Measurements from ENCODE around the gene STX10. TPM values are rescaled to one million over a fixed set of nuclear protein-coding genes. Genes with fewer than 3 reads are reported as not detected.
A peak's percentile ranks its signal among the peaks of the same experiment; 100 is the strongest.
"Not testable (repeated sequence)": the region's sequence is repeated elsewhere in the genome, so short reads cannot be mapped to it uniquely, and the experiment has no call there.

Gene STX10
- total RNA-seq, 1 experiment from 2014 or later = 43.6 TPM

- H3K27ac ChIP-seq (ENCODE audit: low read length); intact Hi-C loops (cut with micrococcal nuclease; ENCODE audit: unreplicated experiment); H3K4me3 ChIP-seq (ENCODE audit: low read depth in 2 of 2, low read length in 2 of 2); H3K27me3 ChIP-seq (ENCODE audit: control insufficient read depth, insufficient read depth, low read length); H3K9me3 ChIP-seq (ENCODE audit: control insufficient read depth, insufficient read depth, low read depth, low read length); DNase-seq (ENCODE audit: low read depth, low spot score); in situ Hi-C loops (cut with HindIII; ENCODE audit: low pct_unique_long_range_greater_than_20kb, low sequenced_read_pairs); CTCF ChIA-PET; H3K36me3 ChIP-seq (ENCODE audit: control insufficient read depth, insufficient read depth, low read length); BruUV-seq (replicated peaks); ATAC-seq: not testable (repeated sequence)
- H3K4me1 ChIP-seq (ENCODE audit: control insufficient read depth, insufficient read depth, low read length) = peaks cover 11% of the 10 kb centered on the region
- POLR2A ChIA-PET = interaction anchor here (0.5 kb wide), 1 partner anchor 247 kb away, joined by 6 read pairs; no protein-coding TSS in a partner anchor
Observed at GRCh38 chr19:13185763-13186657, 35.8 kb upstream of the STX10 start.

- H3K9me3 ChIP-seq (ENCODE audit: control insufficient read depth, insufficient read depth, low read depth, low read length); CTCF ChIA-PET; H3K27ac ChIP-seq (ENCODE audit: low read length); POLR2A ChIA-PET; H3K27me3 ChIP-seq (ENCODE audit: control insufficient read depth, insufficient read depth, low read length); H3K4me3 ChIP-seq (ENCODE audit: low read depth in 2 of 2, low read length in 2 of 2); H3K36me3 ChIP-seq (ENCODE audit: control insufficient read depth, insufficient read depth, low read length); ATAC-seq; DNase-seq (ENCODE audit: low read depth, low spot score); intact Hi-C loops (cut with micrococcal nuclease; ENCODE audit: unreplicated experiment); in situ Hi-C loops (cut with HindIII; ENCODE audit: low pct_unique_long_range_greater_than_20kb, low sequenced_read_pairs); BruUV-seq (replicated peaks): not testable (repeated sequence)
- peaks cover 14% of the 10 kb centered on the region for H3K4me1 ChIP-seq (ENCODE audit: control insufficient read depth, insufficient read depth, low read length)
Observed at GRCh38 chr19:13184926-13185325, 34.8 kb upstream of the STX10 start.

- CTCF ChIA-PET = interaction anchor here (0.5 to 0.6 kb wide), 4 partner anchors 9 to 213 kb away, joined by 4 to 13 read pairs (median 7); no protein-coding TSS in a partner anchor
- BruUV-seq (replicated peaks) = no TSS peak
- in situ Hi-C loops (cut with HindIII; ENCODE audit: low pct_unique_long_range_greater_than_20kb, low sequenced_read_pairs) = no loop called here
Observed at GRCh38 chr19:13181747-13182388, 31.7 kb upstream of the STX10 start.

DNA sequence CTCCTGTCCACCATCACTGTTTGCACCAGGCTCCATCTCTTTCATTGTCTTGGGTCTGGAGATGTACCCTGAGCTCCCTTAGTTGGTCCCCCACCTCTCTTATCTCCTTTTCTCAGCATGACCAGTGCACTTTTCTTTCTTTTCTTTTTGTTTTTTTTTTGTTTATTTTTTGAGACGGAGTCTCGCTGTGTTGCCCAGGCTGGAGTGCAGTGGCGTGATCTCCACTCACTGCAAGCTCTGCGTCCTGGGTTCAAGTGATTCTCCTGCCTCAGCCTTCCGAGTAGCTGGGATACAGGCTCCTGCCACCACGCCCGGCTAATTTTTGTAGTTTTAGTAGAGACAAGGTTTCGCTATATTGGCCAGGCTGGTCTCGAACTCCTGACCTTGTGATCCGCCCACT lies 28.1 kb upstream of the STX10 start:
- ATAC-seq; intact Hi-C loops (cut with micrococcal nuclease; ENCODE audit: unreplicated experiment); H3K27ac ChIP-seq (ENCODE audit: low read length); H3K9me3 ChIP-seq (ENCODE audit: control insufficient read depth, insufficient read depth, low read depth, low read length); DNase-seq (ENCODE audit: low read depth, low spot score); H3K36me3 ChIP-seq (ENCODE audit: control insufficient read depth, insufficient read depth, low read length); H3K4me3 ChIP-seq (ENCODE audit: low read depth in 2 of 2, low read length in 2 of 2); POLR2A ChIA-PET; CTCF ChIA-PET; BruUV-seq (replicated peaks); in situ Hi-C loops (cut with HindIII; ENCODE audit: low pct_unique_long_range_greater_than_20kb, low sequenced_read_pairs); H3K27me3 ChIP-seq (ENCODE audit: control insufficient read depth, insufficient read depth, low read length): not testable (repeated sequence)
- H3K4me1 ChIP-seq (ENCODE audit: control insufficient read depth, insufficient read depth, low read length) = peaks cover 22% of the 10 kb centered on the region

More at GRCh38 chr19:13181747-13182388, 31.7 kb upstream of the STX10 start:
- H3K27ac ChIP-seq (ENCODE audit: low read length) = peak overlapping the region; percentile 76
- H3K4me3 ChIP-seq (ENCODE audit: low read depth in 2 of 2, low read length in 2 of 2) = no peak overlapping the region
- H3K4me1 ChIP-seq (ENCODE audit: control insufficient read depth, insufficient read depth, low read length) = peaks cover 14% of the 10 kb centered on the region
- DNase-seq (ENCODE audit: low read depth, low spot score) = no peak
- no peaks in the 10 kb centered on the region for H3K27me3 ChIP-seq (ENCODE audit: control insufficient read depth, insufficient read depth, low read length)
- no peaks in the 10 kb centered on the region for H3K36me3 ChIP-seq (ENCODE audit: control insufficient read depth, insufficient read depth, low read length)
- ATAC-seq = peak; percentile 85
- no peak for TF ChIP-seq TCF7L2 (IDR thresholded peaks at IDR 0.05; ENCODE audit: low read depth, low read length)
- TF ChIP-seq, protein P1, sequence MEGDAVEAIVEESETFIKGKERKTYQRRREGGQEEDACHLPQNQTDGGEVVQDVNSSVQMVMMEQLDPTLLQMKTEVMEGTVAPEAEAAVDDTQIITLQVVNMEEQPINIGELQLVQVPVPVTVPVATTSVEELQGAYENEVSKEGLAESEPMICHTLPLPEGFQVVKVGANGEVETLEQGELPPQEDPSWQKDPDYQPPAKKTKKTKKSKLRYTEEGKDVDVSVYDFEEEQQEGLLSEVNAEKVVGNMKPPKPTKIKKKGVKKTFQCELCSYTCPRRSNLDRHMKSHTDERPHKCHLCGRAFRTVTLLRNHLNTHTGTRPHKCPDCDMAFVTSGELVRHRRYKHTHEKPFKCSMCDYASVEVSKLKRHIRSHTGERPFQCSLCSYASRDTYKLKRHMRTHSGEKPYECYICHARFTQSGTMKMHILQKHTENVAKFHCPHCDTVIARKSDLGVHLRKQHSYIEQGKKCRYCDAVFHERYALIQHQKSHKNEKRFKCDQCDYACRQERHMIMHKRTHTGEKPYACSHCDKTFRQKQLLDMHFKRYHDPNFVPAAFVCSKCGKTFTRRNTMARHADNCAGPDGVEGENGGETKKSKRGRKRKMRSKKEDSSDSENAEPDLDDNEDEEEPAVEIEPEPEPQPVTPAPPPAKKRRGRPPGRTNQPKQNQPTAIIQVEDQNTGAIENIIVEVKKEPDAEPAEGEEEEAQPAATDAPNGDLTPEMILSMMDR (IDR thresholded peaks at IDR 0.05) = no peak
- TF ChIP-seq POLR2AphosphoS5 (IDR thresholded peaks at IDR 0.05; ENCODE audit: low read depth, low read length) = no peak
- TF ChIP-seq SIN3A (IDR thresholded peaks at IDR 0.05; ENCODE audit: borderline replicate concordance, insufficient read depth, low read depth, low read length) = no peak
- no peak for TF ChIP-seq REST (IDR thresholded peaks at IDR 0.05; ENCODE audit: insufficient read depth in 1 of 2, low read depth in 2 of 2, low read length in 1 of 2)
- no peaks in the 10 kb centered on the region for H3K9me3 ChIP-seq (ENCODE audit: control insufficient read depth, insufficient read depth, low read depth, low read length)
- POLR2A ChIA-PET = interaction anchor here (0.6 kb wide), 3 partner anchors 181 to 248 kb away, joined by 5 to 19 read pairs (median 8); partner anchors contain the start of gene FARSA
- intact Hi-C loops (cut with micrococcal nuclease; ENCODE audit: unreplicated experiment) = loop anchor here (1.0 kb wide), 1 partner anchor 11 kb away; no protein-coding TSS in a partner anchor

DNA sequence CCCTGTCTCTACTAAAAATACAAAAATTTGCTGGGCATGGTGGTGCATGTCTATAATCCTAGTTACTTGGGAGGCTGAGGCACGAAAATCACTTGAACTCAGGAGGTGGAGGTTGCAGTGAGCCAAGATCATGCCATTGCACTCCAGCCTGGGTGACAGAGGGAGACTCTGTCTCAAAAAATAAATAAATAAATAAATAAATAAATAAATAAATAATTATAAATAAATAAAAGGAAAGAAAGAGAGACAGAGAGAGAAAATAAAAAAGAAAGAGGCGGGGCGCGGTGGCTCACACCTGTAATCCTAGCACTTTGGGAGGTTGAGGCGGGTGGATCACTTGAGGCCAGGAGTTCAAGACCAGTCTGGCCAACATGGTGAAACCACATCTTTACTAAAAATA lies 27.4 kb upstream of the STX10 start:
- H3K27ac ChIP-seq (ENCODE audit: low read length); DNase-seq (ENCODE audit: low read depth, low spot score); H3K4me3 ChIP-seq (ENCODE audit: low read depth in 2 of 2, low read length in 2 of 2); intact Hi-C loops (cut with micrococcal nuclease; ENCODE audit: unreplicated experiment); in situ Hi-C loops (cut with HindIII; ENCODE audit: low pct_unique_long_range_greater_than_20kb, low sequenced_read_pairs); BruUV-seq (replicated peaks); ATAC-seq; H3K9me3 ChIP-seq (ENCODE audit: control insufficient read depth, insufficient read depth, low read depth, low read length); POLR2A ChIA-PET; H3K27me3 ChIP-seq (ENCODE audit: control insufficient read depth, insufficient read depth, low read length); H3K36me3 ChIP-seq (ENCODE audit: control insufficient read depth, insufficient read depth, low read length); CTCF ChIA-PET: not testable (repeated sequence)
- peaks cover 27% of the 10 kb centered on the region for H3K4me1 ChIP-seq (ENCODE audit: control insufficient read depth, insufficient read depth, low read length)

All from Panc1 (cell line).